ENCODE results near the gene ORM2.

- TF ChIP-seq CTCF (IDR thresholded peaks at IDR 0.05) (no peak), POLR2A (IDR thresholded peaks at IDR 0.05) (no peak)
Measured at GRCh38 chr9:114299286-114300152, 30.1 kb upstream of the ORM2 start.
